GM19372 (cell line): Measurements from ENCODE around the gene SHF.
"Not testable (repeated sequence)": the region's sequence is repeated elsewhere in the genome, so short reads cannot be mapped to it uniquely, and the experiment has no call there.

Experiments used
- ATAC-seq: cut with Tn5 transposase; IDR thresholded peaks from one replicate; pipeline ENCODE4 v1.9.1; 2021; ENCODE audit warnings: mild to moderate bottlenecking, low read depth, moderate library complexity; ENCODE audit not compliant: unreplicated experiment

The SHF gene

GRCh38 chr15:45187894-45188830 is at the start of gene SHF:
SHF (minus strand) TSS chr15:45187966; CDS start chr15:45187951, 15 bp downstream.
- ATAC-seq = no peak

GRCh38 chr15:45236806-45237205 is 49.0 kb upstream of the SHF start:
- ATAC-seq = not testable (repeated sequence)

GRCh38 chr15:45234562-45235235 is 46.9 kb upstream of the SHF start:
- no peak for ATAC-seq

GRCh38 chr15:45231864-45232562 is 44.2 kb upstream of the SHF start:
- ATAC-seq = no peak

GRCh38 chr15:45231132-45231531 is 43.4 kb upstream of the SHF start:
- ATAC-seq = no peak

GRCh38 chr15:45230245-45230965 is 42.6 kb upstream of the SHF start:
- no peak for ATAC-seq

- ATAC-seq = no peak
Observed at GRCh38 chr15:45228931-45229330, 41.2 kb upstream of the SHF start.

GRCh38 chr15:45225506-45226273 is 37.9 kb upstream of the SHF start:
- ATAC-seq = no peak

GRCh38 chr15:45224621-45225217 is 37.0 kb upstream of the SHF start:
- ATAC-seq = no peak

- no peak for ATAC-seq
Observed at GRCh38 chr15:45221967-45222366, 34.2 kb upstream of the SHF start.

GRCh38 chr15:45221053-45221599 is 33.4 kb upstream of the SHF start:
- no peak for ATAC-seq

- no peak for ATAC-seq
Observed at GRCh38 chr15:45212493-45212892, 24.7 kb upstream of the SHF start.

- no peak for ATAC-seq
Observed at GRCh38 chr15:45205192-45205591, 17.4 kb upstream of the SHF start.

- no peak for ATAC-seq
Observed at GRCh38 chr15:45203182-45203581, 15.4 kb upstream of the SHF start.

GRCh38 chr15:45201869-45202268 is 14.1 kb upstream of the SHF start:
- no peak for ATAC-seq

- ATAC-seq = no peak
Observed at GRCh38 chr15:45201557-45201859, 13.7 kb upstream of the SHF start.

GRCh38 chr15:45200799-45201556 is 13.2 kb upstream of the SHF start:
- ATAC-seq = no peak

- peak; percentile 42 for ATAC-seq
Observed at GRCh38 chr15:45200001-45200798, 12.4 kb upstream of the SHF start.
